Measurements from ENCODE around the gene LAP3. TPM values are rescaled to one million over a fixed set of nuclear protein-coding genes. Genes with fewer than 3 reads are reported as not detected.

Gene LAP3
- total RNA-seq, 1 experiment from 2014 or later: 65.1 TPM

DNA sequence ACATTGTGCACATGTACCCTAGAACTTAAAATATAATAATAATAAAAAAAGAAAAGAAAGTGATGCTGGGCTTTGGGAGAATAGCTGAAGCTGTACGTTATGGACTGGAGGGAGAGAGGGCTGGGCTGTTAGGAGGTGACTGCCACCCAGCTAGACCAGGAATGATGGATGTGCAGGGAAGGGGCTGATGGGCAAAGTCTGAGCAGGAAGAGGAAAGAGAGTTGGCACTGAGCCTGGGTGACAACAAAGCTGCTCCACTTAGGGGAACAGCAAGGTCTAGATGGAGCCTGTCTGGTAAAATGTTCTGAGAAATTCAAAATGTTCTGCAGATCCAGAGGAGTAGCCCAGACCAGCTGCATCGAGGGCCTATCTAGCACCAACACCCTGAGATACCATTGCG is 69.7 kb downstream of the LAP3 start:
- DNase-seq (no peak), ATAC-seq (no peak)
- no peak overlapping the region for H3K4me3 ChIP-seq (ENCODE audit: low read length)
- no peaks in the 10 kb centered on the region for H3K36me3 ChIP-seq (ENCODE audit: low read depth, low read length)
- H4K20me1 ChIP-seq (ENCODE audit: low read length): no peaks in the 10 kb centered on the region
- no peaks in the 10 kb centered on the region for H3K9me3 ChIP-seq (ENCODE audit: low read length)
- H3K9me2 ChIP-seq (replicated peaks; ENCODE audit: low read length): no peaks in the 10 kb centered on the region
- no peaks in the 10 kb centered on the region for H3K79me2 ChIP-seq (ENCODE audit: low read length)
- POLR2A ChIA-PET (ENCODE audit: unreplicated experiment): no interaction called here
- TF ChIP-seq EZH2phosphoT487 (IDR thresholded peaks at IDR 0.05; ENCODE audit: borderline replicate concordance, low read length) (no peak), EZH2 (IDR thresholded peaks at IDR 0.05; ENCODE audit: low read length, unreplicated experiment) (no peak)
- TF ChIP-seq, protein P1, sequence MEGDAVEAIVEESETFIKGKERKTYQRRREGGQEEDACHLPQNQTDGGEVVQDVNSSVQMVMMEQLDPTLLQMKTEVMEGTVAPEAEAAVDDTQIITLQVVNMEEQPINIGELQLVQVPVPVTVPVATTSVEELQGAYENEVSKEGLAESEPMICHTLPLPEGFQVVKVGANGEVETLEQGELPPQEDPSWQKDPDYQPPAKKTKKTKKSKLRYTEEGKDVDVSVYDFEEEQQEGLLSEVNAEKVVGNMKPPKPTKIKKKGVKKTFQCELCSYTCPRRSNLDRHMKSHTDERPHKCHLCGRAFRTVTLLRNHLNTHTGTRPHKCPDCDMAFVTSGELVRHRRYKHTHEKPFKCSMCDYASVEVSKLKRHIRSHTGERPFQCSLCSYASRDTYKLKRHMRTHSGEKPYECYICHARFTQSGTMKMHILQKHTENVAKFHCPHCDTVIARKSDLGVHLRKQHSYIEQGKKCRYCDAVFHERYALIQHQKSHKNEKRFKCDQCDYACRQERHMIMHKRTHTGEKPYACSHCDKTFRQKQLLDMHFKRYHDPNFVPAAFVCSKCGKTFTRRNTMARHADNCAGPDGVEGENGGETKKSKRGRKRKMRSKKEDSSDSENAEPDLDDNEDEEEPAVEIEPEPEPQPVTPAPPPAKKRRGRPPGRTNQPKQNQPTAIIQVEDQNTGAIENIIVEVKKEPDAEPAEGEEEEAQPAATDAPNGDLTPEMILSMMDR (conservative IDR thresholded peaks at IDR 0.05; ENCODE audit: low read depth, low read length): no peak
- no peaks in the 10 kb centered on the region for H3K27me3 ChIP-seq (ENCODE audit: low read length)
- no peak overlapping the region for H3K4me2 ChIP-seq (ENCODE audit: low read length)
- H3K4me1 ChIP-seq (ENCODE audit: insufficient read depth, low read length): no peaks in the 10 kb centered on the region
- CTCF ChIA-PET: no interaction called here
- H3F3A ChIP-seq (ENCODE audit: low read length, unreplicated experiment): no peaks in the 10 kb centered on the region
- no peak overlapping the region for H3K27ac ChIP-seq (ENCODE audit: low read length)
- no TSS peak for BruUV-seq (replicated peaks)
- no peak overlapping the region for H3K9ac ChIP-seq (ENCODE audit: low read length)
- no peak overlapping the region for H2AFZ ChIP-seq (ENCODE audit: low read length)
- intact Hi-C loops (cut with micrococcal nuclease): no loop called here

DNA sequence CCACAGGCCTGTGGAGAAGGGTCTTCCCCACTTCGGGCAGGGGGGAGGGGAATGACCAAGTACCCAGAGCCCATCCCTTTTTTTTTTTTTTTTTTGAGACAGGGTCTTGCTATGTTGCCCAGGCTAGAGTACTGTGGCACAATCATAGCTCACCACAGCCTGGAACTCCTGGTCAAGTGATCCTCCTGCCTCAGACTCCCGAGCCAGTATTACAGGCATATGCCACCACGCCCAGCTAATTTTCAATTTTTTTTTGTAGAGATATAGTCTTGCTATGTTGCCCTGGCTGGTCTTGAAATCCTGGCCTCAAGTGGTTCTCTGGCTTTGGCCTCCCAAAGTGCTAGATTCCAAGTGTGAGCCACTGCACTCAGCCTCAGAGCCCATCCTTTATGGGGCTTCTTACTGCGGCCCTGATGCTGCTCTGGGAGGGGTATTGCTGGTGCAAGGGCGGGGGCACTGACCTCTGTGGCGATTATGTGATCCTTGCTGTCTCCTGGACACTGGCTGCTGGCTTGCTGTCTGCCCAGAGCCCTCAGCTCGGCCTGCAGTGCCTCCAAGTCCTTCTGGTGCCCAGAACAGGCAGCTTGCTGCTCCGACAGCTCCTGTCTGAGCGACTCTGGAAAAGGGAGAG is 70.3 kb downstream of the LAP3 start:
- intact Hi-C loops (cut with micrococcal nuclease): no loop called here
- BruUV-seq (replicated peaks): no TSS peak
- no peak for ATAC-seq

DNA sequence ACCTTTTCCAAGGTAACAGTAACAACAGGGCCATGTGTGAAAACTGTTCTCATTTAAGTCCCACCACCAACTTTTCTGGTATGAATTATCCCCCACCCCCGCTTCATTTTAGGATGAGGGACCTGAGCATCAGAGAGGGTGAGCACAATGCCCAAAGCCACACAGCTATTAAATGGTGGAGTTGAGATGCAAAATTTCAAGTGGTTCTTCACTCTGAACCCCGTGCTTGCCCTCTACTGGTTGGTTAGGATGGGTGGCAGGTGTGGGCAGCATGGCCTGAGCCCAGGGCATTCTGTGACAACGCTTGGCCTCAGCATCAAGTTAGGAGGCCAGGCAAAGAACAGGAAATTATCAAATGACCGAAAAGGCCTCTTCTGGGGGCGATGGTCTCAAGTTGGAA is 70.9 kb downstream of the LAP3 start:
- no peaks in the 10 kb centered on the region for H3K9me3 ChIP-seq (ENCODE audit: low read length)
- POLR2A ChIA-PET (ENCODE audit: unreplicated experiment): no interaction called here
- H3K4me1 ChIP-seq (ENCODE audit: insufficient read depth, low read length): no peaks in the 10 kb centered on the region
- H3K9me2 ChIP-seq (replicated peaks; ENCODE audit: low read length): no peaks in the 10 kb centered on the region
- TF ChIP-seq EZH2phosphoT487 (IDR thresholded peaks at IDR 0.05; ENCODE audit: borderline replicate concordance, low read length): no peak
- TF ChIP-seq, protein P1 (conservative IDR thresholded peaks at IDR 0.05; ENCODE audit: low read depth, low read length): peak; percentile 46; the same call in 1 of the 2 replicates
- H2AFZ ChIP-seq (ENCODE audit: low read length): no peak overlapping the region
- H3K9ac ChIP-seq (ENCODE audit: low read length): no peak overlapping the region
- DNase-seq (peak; percentile 21), ATAC-seq (no peak)
- no peaks in the 10 kb centered on the region for H3K36me3 ChIP-seq (ENCODE audit: low read depth, low read length)
- no peak overlapping the region for H3K27ac ChIP-seq (ENCODE audit: low read length)
- no peak overlapping the region for H3K4me2 ChIP-seq (ENCODE audit: low read length)
- intact Hi-C loops (cut with micrococcal nuclease): no loop called here
- no peaks in the 10 kb centered on the region for H4K20me1 ChIP-seq (ENCODE audit: low read length)
- CTCF ChIA-PET: no interaction called here
- no peak overlapping the region for H3K4me3 ChIP-seq (ENCODE audit: low read length)
- H3F3A ChIP-seq (ENCODE audit: low read length, unreplicated experiment): no peaks in the 10 kb centered on the region
- no peaks in the 10 kb centered on the region for H3K79me2 ChIP-seq (ENCODE audit: low read length)
- H3K27me3 ChIP-seq (ENCODE audit: low read length): no peaks in the 10 kb centered on the region
- no TSS peak for BruUV-seq (replicated peaks)

More for the DNA sequence above, 70.3 kb downstream of the LAP3 start:
- Histone ChIP-seq H3K9me2 (replicated peaks; ENCODE audit: low read length) (no peaks in the 10 kb centered on the region), H3K9ac (ENCODE audit: low read length) (no peak overlapping the region), H3K79me2 (ENCODE audit: low read length) (no peaks in the 10 kb centered on the region), H2AFZ (ENCODE audit: low read length) (no peak overlapping the region), H3K4me3 (ENCODE audit: low read length) (no peak overlapping the region), H3K9me3 (ENCODE audit: low read length) (no peaks in the 10 kb centered on the region), H3K27me3 (ENCODE audit: low read length) (no peaks in the 10 kb centered on the region), H3K27ac (ENCODE audit: low read length) (no peak overlapping the region), H3K36me3 (ENCODE audit: low read depth, low read length) (no peaks in the 10 kb centered on the region), H3F3A (ENCODE audit: low read length, unreplicated experiment) (no peaks in the 10 kb centered on the region), H4K20me1 (ENCODE audit: low read length) (no peaks in the 10 kb centered on the region), H3K4me1 (ENCODE audit: insufficient read depth, low read length) (no peaks in the 10 kb centered on the region), H3K4me2 (ENCODE audit: low read length) (no peak overlapping the region)
- no peak for DNase-seq
- ChIA-PET CTCF (no interaction called here), POLR2A (ENCODE audit: unreplicated experiment) (interaction anchor here (0.5 kb wide), 1 partner anchor 1366 kb away, joined by 3 read pairs; no protein-coding TSS in a partner anchor)
- no peak for TF ChIP-seq EZH2 (IDR thresholded peaks at IDR 0.05; ENCODE audit: low read length, unreplicated experiment)
- no peak for TF ChIP-seq EZH2phosphoT487 (IDR thresholded peaks at IDR 0.05; ENCODE audit: borderline replicate concordance, low read length)
- TF ChIP-seq, protein P1 (conservative IDR thresholded peaks at IDR 0.05; ENCODE audit: low read depth, low read length): no peak
